ENCODE measurements around the gene CPSF7. TPM values are rescaled to one million over a fixed set of nuclear protein-coding genes. Genes with fewer than 3 reads are reported as not detected.

Gene CPSF7
- polyA plus RNA-seq, 3 donors: 90.3 to 98.1 (median 91.8) TPM

DNA sequence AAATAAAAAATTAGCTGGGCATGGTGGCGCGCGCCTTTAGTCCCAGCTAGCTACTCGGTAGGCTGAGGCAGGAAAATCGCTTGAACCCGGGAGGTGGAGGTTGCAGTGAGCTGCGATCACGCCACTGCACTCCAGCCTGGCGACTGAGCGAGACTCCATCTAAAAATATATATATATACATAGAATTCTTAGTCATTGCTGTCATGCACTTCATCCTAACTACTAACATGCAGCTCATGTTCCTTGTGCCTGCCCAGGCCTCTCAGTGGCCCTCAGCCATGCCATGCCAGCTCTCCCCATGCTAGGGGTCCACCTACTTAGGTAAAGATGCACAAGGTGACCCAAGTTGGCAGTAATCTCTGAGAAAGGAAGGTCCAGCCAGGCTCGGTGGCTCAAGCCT lies 71.2 kb downstream of the CPSF7 start:
- DNase-seq (ENCODE audit: low read depth in 3 of 3, low spot score in 2 of 3): no peak

DNA sequence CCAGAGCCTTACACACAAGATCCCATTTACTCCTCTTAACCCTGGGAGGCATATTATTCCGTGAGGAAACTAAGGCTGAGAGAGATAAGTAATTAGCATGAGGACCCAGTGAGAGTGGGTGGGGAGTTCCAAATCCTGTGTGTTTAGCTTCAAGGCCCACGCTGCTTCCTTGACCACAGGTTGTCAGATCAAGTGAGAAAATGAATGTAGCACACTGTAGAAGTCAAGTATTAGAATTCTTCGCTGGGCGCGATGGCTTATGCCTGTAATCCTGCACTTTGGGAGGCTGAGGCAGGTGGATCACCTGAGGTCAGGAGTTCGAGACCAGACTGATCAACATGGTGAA lies 71.9 kb downstream of the CPSF7 start:
- DNase-seq (ENCODE audit: low read depth in 3 of 3, low spot score in 2 of 3): no peak

DNA sequence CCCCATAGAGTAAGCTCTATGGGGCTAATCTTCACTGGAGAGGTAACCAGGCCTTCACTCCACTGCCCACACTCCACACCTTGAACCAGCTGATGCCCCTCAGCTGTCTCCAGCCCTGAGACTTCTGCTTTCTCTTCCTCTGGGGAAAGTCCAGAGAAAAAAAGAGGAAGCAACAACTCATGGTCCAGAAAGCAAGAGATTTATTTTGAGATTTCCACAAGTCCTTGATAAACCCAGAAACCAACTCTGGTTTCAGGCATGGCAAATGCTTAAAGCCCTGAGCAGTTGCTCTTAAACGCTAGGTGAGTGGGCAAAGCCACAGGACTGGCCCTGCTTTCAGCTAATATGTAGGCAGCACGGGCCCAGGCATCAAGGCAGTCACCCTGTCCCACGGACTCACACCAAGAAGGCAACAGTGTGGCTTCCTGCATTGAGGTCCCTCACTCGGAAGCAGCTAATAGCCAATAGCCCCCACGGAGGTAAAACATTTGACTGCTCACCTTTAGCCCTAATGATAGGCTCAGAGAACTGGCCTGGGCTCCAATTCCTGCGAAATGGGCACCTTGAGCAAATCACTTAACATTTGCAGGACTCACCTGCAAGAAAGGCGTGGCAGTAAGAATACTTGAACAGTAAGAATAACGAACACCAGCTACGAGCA lies 72.4 kb downstream of the CPSF7 start:
- DNase-seq (ENCODE audit: low read depth in 3 of 3, low spot score in 2 of 3): no peak

DNA sequence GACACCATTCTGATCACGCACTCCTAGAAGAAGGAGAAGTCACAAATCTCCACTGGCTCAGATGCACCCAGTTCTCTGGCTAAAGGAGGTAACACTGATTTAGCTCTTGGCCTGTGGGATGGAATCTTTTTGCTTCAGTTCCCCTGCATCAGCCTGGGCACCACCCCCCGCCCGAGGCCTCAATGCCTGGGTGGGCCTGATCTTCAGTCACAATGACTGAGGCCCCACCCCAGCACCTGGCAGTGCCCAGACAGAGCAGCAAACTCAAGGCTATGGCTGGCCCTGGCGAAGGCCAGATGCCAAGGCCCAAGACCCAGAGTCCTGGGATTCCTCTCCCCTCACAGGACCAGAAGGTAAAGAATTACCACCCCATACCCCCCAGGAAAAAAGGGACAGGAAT lies 73.1 kb downstream of the CPSF7 start:
- no peak for DNase-seq (ENCODE audit: low read depth in 3 of 3, low spot score in 2 of 3)

DNA sequence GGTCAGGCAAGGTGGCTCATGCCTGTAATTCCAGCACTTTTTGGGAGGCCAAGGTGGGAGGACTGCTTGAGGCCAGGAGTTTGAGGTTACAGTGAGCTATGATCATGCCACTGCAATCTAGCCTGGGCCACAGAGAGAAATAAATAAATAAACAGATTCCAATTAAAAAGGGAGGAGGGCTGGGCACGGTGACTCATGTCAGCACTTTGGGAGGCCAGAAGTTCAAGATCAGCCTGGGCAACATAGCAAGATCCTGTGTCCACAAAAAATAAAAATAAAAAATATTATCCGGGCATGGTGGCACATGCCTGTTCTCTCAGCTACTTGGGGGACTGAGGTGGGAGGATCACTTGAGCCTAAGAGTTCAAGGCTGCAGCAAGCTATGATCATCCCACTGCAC lies 75.6 kb downstream of the CPSF7 start:
- no peak for DNase-seq (ENCODE audit: low read depth in 3 of 3, low spot score in 2 of 3)

DNA sequence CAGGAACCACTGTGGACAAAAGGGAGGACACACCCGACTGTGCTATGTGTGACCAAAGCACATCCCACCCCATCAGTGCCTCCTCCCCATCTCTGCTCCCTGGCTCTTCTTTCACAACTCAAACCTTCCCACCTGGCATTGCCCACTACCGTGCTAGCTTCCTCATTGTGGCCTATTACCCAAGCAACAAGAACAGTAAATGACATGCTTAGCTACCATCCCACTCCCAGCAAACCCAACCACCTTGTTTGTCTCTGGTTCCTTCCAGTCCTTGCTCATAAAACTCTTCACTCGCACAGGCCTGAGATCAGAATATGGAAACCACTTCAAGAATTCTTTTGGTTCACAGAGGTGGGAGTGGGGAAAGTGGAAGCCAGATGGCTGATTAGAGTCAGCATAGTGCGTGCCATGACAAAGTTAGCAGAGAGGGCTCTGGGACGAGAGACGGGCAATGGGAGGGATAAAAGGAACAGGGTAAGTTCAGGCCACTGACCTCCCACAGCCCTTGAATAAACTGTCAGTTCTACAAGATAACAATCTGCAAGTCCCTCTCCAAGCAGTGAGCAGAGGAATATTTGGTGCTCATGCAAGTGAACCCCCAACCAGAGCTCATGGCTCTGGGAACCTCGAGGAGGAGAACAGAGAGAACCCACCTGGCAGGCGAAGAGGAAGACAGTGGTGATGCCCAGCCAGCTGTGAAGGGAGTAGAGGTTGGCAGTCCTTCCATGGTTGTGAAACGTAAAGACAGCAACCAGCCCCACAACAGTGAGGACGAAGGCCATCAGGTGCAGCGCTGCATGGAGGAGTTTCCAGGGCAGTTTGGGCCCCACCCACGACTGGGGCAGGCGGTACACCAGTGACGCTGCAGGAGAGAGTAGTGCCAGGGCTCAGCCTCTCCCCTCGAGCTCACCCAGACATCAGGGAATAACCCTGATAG lies 76.4 kb downstream of the CPSF7 start:
- DNase-seq (ENCODE audit: low read depth in 3 of 3, low spot score in 2 of 3): no peak

Other genes with a start within 250 kb of the CPSF7 start
- gene PGA3, start 226.5 kb downstream of the CPSF7 start, polyA plus RNA-seq (ENCODE audit: insufficient read length in 3 of 3): under 1 TPM in 2 of 3 donors, not detected in 1; 0.25 to 0.40 TPM
- gene PGA4, start 207.6 kb downstream of the CPSF7 start, polyA plus RNA-seq (ENCODE audit: insufficient read length in 3 of 3): under 1 TPM; 0.43 to 0.62 (median 0.54) TPM
- gene PGA5, start 188.8 kb downstream of the CPSF7 start, polyA plus RNA-seq (ENCODE audit: insufficient read length in 3 of 3): under 1 TPM in 1 of 3 donors, not detected in 2; 0.17 TPM
- 1 to 10 TPM; 1.3 to 1.6 (median 1.3) TPM for gene VWCE, start 134.7 kb downstream of the CPSF7 start, polyA plus RNA-seq (ENCODE audit: insufficient read length in 3 of 3)
- 100 to 1,000 TPM; 226 to 239 (median 238) TPM for gene DDB1, start 96.9 kb downstream of the CPSF7 start, polyA plus RNA-seq (ENCODE audit: insufficient read length in 3 of 3)
- gene TKFC, start 96.7 kb downstream of the CPSF7 start, polyA plus RNA-seq (ENCODE audit: insufficient read length in 3 of 3): 10 to 100 TPM; 44.5 to 52.0 (median 50.0) TPM
- gene CYB561A3, start 68.1 kb downstream of the CPSF7 start, polyA plus RNA-seq (ENCODE audit: insufficient read length in 3 of 3): 10 to 100 TPM; 22.2 to 28.3 (median 27.5) TPM
- gene TMEM138, start 67.6 kb downstream of the CPSF7 start, polyA plus RNA-seq (ENCODE audit: insufficient read length in 3 of 3): 10 to 100 TPM; 45.7 to 48.3 (median 46.2) TPM
- 10 to 100 TPM; 35.4 to 37.4 (median 37.4) TPM for gene TMEM216, start 37.4 kb downstream of the CPSF7 start, polyA plus RNA-seq (ENCODE audit: insufficient read length in 3 of 3)
- gene SDHAF2, start 149 bp upstream of the CPSF7 start, polyA plus RNA-seq (ENCODE audit: insufficient read length in 3 of 3): 10 to 100 TPM; 40.5 to 47.4 (median 45.1) TPM
- gene LRRC10B, start 78.8 kb upstream of the CPSF7 start, polyA plus RNA-seq (ENCODE audit: insufficient read length in 3 of 3): 1 to 10 TPM in 1 of 3 donors, under 1 TPM in 2; 0.72 to 1.1 (median 0.95) TPM
- 1 to 10 TPM; 3.6 to 5.6 (median 5.1) TPM for gene SYT7, start 151.1 kb upstream of the CPSF7 start, polyA plus RNA-seq (ENCODE audit: insufficient read length in 3 of 3)